NCI-H460 (cell line): ENCODE data around the gene ARSA. TPM values are rescaled to one million over a fixed set of nuclear protein-coding genes. Genes with fewer than 3 reads are reported as not detected.
A peak's percentile ranks its signal among the peaks of the same experiment; 100 is the strongest.

ENCODE experiments used
- DNase-seq: peaks from one replicate; pipeline ENCODE4 v3.0.0-alpha.2; 2016; ENCODE audit warnings: low read depth; ENCODE audit errors: extremely low read depth
- small RNA-seq, 2 experiments: library from RNA; depleted of rRNA; stranded (forward); fragments of <200 nt; gene quantifications; one replicate each; pipeline ENCODE3, GENCODE V24; 2014
- total RNA-seq: library from RNA; depleted of rRNA; stranded (reverse); fragments of >200 nt; shearing (Covaris generic); gene quantifications from 2 replicates; pipeline ENCODE4 v1.2.3, GENCODE V29; 2014; rRNA removed

Gene ARSA
- total RNA-seq, 1 experiment from 2014 or later = 14.0 TPM

- DNase-seq = no peak
These were observed 44.6 kb downstream of the ARSA start for GRCh38 chr22:50583294-50583861.

DNA sequence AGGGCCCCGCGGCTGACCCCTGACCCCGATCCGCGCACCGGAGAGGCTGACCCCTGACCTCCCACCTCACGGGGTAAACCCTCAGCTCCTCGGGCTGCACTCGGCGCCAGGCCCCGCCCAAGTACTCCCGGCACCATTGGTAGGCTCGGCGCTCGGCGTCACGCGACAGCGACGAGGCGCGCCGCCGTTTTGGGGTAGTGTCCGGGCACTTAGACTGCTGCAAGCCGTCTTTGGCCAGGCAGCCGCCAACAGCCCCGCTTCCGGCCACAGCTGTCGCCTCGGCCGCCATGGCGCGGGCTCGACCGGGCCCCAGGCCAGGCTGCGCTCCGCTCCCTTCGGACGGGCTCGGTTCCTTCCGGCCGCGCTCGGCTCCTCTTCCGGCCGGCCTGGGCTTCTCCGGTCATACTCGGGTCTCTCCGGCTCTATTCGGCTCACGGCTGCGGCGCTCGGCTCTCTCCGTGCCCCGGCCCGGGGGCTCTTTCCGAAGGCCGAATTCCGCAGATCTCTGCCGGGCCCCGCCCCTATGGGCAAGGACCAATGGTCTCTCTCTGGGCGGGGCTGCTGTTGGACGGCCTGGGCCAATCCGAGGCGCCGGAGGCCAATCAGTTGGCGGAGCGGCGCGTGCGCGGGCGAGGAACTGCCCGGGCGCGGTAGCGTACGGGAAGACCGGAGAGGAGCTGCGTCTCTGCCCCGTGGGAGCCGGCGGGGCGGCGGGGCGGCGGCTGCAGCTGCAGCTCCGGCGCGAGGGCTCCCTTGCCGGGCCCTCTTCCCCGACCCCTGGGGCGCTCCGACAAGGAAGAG is 45.3 kb downstream of the ARSA start, which contains the start of gene CHKB:
TSS of gene CHKB (minus strand) at position 357 of the 801 bp plus-strand sequence. CDS start at position 289, 68 bp downstream.
- DNase-seq = peak; percentile 95

DNA sequence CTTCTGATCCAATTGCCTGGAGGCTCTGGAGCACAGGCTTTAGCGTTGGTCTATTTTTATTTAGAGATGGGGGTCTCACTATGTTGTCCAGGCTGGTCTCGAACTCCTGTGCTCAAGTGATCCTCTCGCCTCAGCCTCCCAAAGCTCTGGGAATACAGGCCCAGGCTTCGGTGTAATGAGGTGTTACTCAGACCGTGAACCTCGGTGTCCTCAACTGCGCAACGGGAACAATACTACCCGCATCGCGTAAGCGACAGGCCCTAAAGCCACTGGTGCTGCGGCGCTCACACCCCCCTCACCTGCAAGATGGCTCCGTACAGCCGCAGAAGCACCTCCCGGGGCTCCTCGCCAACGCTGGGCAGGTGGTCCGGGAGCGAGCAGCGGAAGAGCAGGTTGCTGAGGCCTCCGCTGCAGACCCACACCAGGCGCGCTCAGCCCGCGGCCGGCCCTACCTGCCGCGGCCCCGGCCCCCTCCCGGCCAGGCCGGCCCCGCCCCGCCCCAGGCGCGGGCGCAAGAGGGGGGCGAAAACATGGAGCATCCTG is 45.9 kb downstream of the ARSA start:
- no peak for DNase-seq

- DNase-seq = no peak
These were observed 46.7 kb downstream of the ARSA start for GRCh38 chr22:50581031-50581949.

DNA sequence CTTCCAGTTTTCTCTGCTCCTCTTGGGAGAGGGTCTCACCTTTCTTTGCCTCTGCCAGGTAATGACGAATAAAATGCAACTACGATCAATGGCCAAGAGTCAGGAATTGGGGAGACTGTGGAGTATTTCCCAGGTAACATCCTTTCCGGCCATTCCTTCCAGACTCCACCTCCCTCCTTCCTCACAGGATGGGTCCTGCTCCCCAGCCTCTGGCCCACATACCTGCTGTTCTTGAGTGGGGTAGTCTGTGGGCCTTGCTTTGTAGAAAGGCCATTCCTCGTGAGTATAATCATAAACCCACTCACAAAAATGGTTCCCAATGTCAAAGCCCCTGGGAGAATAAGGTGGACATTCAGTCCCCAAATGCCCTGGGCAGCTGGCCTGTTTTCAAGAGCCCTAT is 48.2 kb downstream of the ARSA start:
- DNase-seq = no peak

GRCh38 chr22:50578776-50579310 is 49.1 kb downstream of the ARSA start:
- DNase-seq = no peak

GRCh38 chr22:50577987-50578775 is 49.8 kb downstream of the ARSA start, which contains the start of gene CPT1B:
CPT1B (minus strand) TSS chr22:50578427; CDS start chr22:50577915, 512 bp downstream.
- DNase-seq = no peak

GRCh38 chr22:50577697-50577986 is 50.3 kb downstream of the ARSA start:
- no peak for DNase-seq

- no peak for DNase-seq
These were observed 50.9 kb downstream of the ARSA start for GRCh38 chr22:50576806-50577696.

GRCh38 chr22:50576070-50576469 is 51.9 kb downstream of the ARSA start:
- DNase-seq = peak; percentile 41

DNA sequence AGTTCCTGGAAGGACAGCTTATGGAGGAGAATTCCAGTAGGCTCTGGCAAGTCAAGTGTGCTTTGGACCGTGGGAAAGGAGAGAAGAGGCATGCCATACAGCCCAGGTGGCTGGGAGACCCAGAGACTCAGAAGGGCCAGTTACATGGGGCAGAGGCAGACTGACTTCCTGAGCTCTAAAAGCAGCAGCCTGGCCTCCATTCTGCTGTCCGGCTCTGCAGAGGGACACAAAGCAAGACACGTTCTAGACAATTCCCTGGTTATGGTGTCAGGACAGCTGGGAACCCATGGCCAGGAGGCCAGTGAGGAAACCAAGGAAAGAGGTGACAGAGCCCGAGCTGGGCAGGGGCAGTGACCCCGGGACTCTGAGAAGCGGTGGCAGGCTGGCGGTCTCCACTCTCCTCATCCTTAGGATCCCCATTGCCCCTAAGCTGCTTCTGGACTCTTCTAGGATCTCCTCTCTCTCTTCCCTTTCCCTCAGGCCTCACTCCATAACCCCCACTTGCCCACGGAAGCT is 52.5 kb downstream of the ARSA start:
- DNase-seq = no peak

Small RNA genes within 50 kb of the gene (small RNA-seq; reads per million reads assigned to genes)
- 0 reads per million in 2 experiments for gene RF00019

Other genes with a start within 250 kb of the ARSA start
- gene SBF1, start 153.1 kb downstream of the ARSA start, total RNA-seq = 37.0 and 40.3 TPM in 2 replicates
- gene ADM2, start 146.6 kb downstream of the ARSA start, total RNA-seq = 8.9 and 9.2 TPM in 2 replicates
- gene MIOX, start 141.3 kb downstream of the ARSA start, total RNA-seq = 0.27 and 0.29 TPM in 2 replicates
- gene LMF2, start 120.5 kb downstream of the ARSA start, total RNA-seq = 17.0 and 21.1 TPM in 2 replicates
- gene NCAPH2, start 119.9 kb downstream of the ARSA start, total RNA-seq = 28.6 and 38.0 TPM in 2 replicates
- 3.0 and 4.0 TPM in 2 replicates for gene SCO2, start 102.6 kb downstream of the ARSA start, total RNA-seq
- gene TYMP, start 98.1 kb downstream of the ARSA start, total RNA-seq = 25.8 and 27.3 TPM in 2 replicates
- 1.6 and 2.1 TPM in 2 replicates for gene KLHDC7B, start 82.3 kb downstream of the ARSA start, total RNA-seq
- gene SYCE3, start 65.2 kb downstream of the ARSA start, total RNA-seq = 0.50 TPM in 1 of 2 replicates, not detected in the other
- gene CPT1B, start 49.7 kb downstream of the ARSA start, total RNA-seq = 9.6 and 9.8 TPM in 2 replicates
- 16.1 and 21.0 TPM in 2 replicates for gene CHKB, start 45.3 kb downstream of the ARSA start, total RNA-seq
- 0.06 and 0.15 TPM in 2 replicates for gene MAPK8IP2, start 27.4 kb downstream of the ARSA start, total RNA-seq
- gene SHANK3, start 44.7 kb upstream of the ARSA start, total RNA-seq = 0.98 and 1.2 TPM in 2 replicates
- not detected in 2 replicates for gene ACR, start 110.1 kb upstream of the ARSA start, total RNA-seq
- gene RABL2B, start 155.5 kb upstream of the ARSA start, total RNA-seq = 14.7 and 17.4 TPM in 2 replicates